ENCODE measurements around the gene TDO2. TPM values are rescaled to one million over a fixed set of nuclear protein-coding genes. Genes with fewer than 3 reads are reported as not detected.
"Not testable (repeated sequence)": the region's sequence is repeated elsewhere in the genome, so short reads cannot be mapped to it uniquely, and the experiment has no call there.

The TDO2 gene
- total RNA-seq, 2 donors from 2014 or later: not detected

DNA sequence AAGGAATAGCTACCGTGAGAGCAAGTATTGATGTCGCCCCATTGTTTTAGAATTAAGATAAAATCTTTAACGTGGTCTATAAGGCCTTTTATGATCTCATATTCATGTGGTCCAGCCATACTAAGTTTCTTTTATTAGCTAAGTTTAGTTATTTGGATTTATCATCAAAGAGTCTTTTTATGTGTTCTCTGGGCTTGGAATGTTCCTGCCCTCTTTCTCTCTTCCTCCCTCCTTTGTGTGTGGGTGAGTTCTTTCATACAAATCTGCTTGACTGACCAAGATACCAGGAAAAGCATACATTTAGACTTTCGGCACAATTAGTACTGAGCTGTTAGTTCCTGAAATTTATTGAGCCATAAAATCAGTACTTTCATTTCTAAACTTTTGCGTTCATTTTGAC is 11.3 kb downstream of the TDO2 start:
- H3K4me1 Mint-ChIP-seq: peaks cover 2% of the 10 kb centered on the region
- H3K36me3 Mint-ChIP-seq (ENCODE audit: low read depth): no peaks in the 10 kb centered on the region
- H3K27me3 Mint-ChIP-seq: peaks cover 10% of the 10 kb centered on the region
- H3K27ac Mint-ChIP-seq: no peak overlapping the region
- ATAC-seq: no peak
- no peak for DNase-seq
- no peaks in the 10 kb centered on the region for H3K9me3 ChIP-seq (ENCODE audit: control insufficient read depth, low read length, poor library complexity, severe bottlenecking)
- no peak overlapping the region for H3K4me3 Mint-ChIP-seq

DNA sequence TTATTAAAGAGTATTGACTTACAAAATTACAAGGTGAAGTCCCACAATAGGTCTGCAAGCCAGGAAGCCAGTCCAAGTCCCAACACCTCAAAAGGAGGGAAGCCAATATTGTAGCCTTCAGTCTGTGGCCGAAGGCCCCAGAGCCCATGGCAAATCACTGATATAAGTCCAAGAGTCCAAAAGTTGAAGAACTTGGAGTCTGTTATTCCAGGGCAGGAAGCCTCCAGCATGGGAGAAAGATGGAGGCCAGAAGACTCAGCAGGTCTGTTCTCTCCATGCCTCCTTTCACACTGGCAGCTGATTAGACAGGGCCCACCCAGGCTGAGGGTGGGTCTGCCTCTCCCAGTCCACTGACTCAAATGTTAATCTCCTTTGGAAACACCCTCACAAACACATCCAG is 18.1 kb downstream of the TDO2 start:
- DNase-seq (no peak), ATAC-seq (no peak)
- Mint-ChIP-seq H3K27me3 (no peaks in the 10 kb centered on the region), H3K36me3 (ENCODE audit: low read depth) (peaks cover 9% of the 10 kb centered on the region), H3K4me1 (peaks cover 5% of the 10 kb centered on the region), H3K4me3 (no peak overlapping the region), H3K27ac (no peak overlapping the region)
- no peaks in the 10 kb centered on the region for H3K9me3 ChIP-seq (ENCODE audit: control insufficient read depth, low read length, poor library complexity, severe bottlenecking)

DNA sequence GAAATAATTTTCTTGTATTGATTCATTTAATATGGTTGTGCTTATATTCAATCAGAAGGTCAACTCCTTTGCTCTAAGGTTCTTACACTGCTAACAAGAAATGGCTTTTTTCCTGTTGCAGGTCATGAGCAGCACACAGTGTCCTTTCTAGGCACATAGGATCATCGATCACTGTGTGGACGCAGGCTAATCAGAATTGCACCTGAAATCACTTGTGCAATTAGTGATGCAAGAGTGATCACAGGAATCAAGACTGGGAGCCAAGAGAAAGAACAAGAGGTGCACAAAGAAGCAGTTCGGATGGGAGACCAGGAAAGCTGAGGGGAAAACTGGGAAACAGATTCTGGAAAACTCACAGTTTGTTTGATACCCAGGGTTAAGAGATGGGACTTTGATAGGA is 21.1 kb downstream of the TDO2 start:
- Mint-ChIP-seq H3K36me3 (ENCODE audit: low read depth) (peaks cover 13% of the 10 kb centered on the region), H3K27me3 (no peaks in the 10 kb centered on the region), H3K27ac (no peak overlapping the region), H3K4me3 (no peak overlapping the region), H3K4me1 (peaks cover 3% of the 10 kb centered on the region)
- ATAC-seq (no peak), DNase-seq (no peak)
- H3K9me3 ChIP-seq (ENCODE audit: control insufficient read depth, low read length, poor library complexity, severe bottlenecking): no peaks in the 10 kb centered on the region

DNA sequence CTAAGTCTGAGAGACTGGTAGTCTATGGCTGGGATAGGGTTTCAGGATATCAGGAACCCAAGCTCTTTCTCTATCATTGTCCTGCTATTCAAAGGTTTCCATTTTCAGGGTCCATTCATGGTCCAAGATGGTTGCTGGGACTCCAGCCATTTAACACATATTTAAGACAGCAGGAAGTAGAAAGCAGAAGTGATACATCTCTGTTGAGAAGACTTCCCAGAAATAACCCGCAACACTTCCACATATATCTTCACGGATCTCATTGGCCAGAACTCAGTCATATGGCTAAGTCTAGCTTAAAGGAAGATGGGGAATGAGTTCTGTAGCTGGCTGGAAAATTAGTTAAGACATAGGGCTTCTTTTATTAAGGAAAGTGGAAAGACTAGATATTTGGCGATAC is 26.3 kb downstream of the TDO2 start:
- DNase-seq: no peak
- Mint-ChIP-seq H3K36me3 (ENCODE audit: low read depth) (peaks cover 12% of the 10 kb centered on the region), H3K4me3 (no peak overlapping the region), H3K4me1 (peaks cover under 1% of the 10 kb centered on the region), H3K27ac (no peak overlapping the region), H3K27me3 (no peaks in the 10 kb centered on the region)
- ATAC-seq: no peak
- no peaks in the 10 kb centered on the region for H3K9me3 ChIP-seq (ENCODE audit: control insufficient read depth, low read length, poor library complexity, severe bottlenecking)

DNA sequence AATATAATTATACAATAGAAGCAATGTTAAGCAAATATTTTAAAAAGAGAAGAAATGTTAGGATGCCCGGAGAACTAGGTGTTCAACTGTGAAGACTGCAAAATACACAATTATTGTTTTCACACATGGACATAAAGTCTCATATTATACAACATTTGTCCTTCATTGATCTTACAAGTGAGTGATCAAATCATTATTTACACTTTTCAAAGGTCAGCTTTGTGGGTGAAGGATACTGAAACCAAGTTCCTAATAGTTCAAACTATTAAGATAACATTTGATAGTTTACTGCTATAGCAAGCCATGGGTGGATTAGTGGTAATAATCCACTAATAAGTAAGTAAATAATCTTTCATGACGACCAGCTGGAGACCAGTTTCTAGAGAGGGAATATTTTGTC is 26.8 kb downstream of the TDO2 start:
- Mint-ChIP-seq H3K4me1 (no peaks in the 10 kb centered on the region), H3K27ac (no peak overlapping the region), H3K4me3 (no peak overlapping the region), H3K27me3 (no peaks in the 10 kb centered on the region), H3K36me3 (ENCODE audit: low read depth) (peaks cover 12% of the 10 kb centered on the region)
- ATAC-seq: no peak
- no peak for DNase-seq
- no peaks in the 10 kb centered on the region for H3K9me3 ChIP-seq (ENCODE audit: control insufficient read depth, low read length, poor library complexity, severe bottlenecking)

DNA sequence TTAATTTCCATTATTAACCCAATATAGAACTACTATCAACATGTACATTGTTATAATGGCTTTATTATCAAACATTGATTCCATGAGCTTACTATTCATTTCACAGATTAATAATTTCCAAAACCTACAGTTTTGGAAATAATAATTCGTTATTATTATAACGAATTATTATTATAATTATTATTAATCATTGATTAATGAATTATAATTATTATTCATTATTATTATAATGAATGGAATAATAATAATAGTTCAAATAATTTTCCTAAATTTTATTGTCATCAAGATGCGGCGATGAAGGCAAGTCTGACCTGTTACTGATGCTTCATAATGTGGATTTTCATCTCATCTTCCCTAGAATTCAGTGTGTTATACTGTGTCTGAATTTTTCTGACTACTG is 28.1 kb downstream of the TDO2 start:
- no peaks in the 10 kb centered on the region for H3K27me3 Mint-ChIP-seq
- H3K4me1 Mint-ChIP-seq: no peaks in the 10 kb centered on the region
- H3K36me3 Mint-ChIP-seq (ENCODE audit: low read depth): peaks cover 11% of the 10 kb centered on the region
- no peak overlapping the region for H3K4me3 Mint-ChIP-seq
- ATAC-seq (no peak), DNase-seq (no peak)
- no peak overlapping the region for H3K27ac Mint-ChIP-seq
- no peaks in the 10 kb centered on the region for H3K9me3 ChIP-seq (ENCODE audit: control insufficient read depth, low read length, poor library complexity, severe bottlenecking)

DNA sequence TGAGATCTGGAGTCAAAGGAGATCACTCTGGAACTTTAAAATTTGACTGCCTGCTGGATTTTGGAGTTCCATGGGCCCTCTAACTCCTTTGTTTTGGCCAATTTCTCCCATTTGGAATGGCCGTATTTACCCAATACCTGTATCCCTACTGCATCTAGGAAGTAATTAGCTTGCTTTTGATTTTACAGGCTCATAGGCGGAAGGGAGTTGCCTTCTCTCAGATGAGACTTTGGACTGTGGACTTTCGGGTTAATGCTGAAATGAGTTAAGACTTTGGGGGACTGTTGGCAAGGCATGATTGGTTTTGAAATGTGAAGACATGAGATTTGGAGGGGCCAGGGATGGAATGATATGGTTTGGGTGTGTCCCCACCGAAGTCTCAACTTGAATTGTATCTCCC is 31.1 kb downstream of the TDO2 start:
- not testable (repeated sequence) for H3K27me3 Mint-ChIP-seq; DNase-seq; H3K9me3 ChIP-seq (ENCODE audit: control insufficient read depth, low read length, poor library complexity, severe bottlenecking); ATAC-seq; H3K4me1 Mint-ChIP-seq; H3K27ac Mint-ChIP-seq; H3K4me3 Mint-ChIP-seq; H3K36me3 Mint-ChIP-seq (ENCODE audit: low read depth)

DNA sequence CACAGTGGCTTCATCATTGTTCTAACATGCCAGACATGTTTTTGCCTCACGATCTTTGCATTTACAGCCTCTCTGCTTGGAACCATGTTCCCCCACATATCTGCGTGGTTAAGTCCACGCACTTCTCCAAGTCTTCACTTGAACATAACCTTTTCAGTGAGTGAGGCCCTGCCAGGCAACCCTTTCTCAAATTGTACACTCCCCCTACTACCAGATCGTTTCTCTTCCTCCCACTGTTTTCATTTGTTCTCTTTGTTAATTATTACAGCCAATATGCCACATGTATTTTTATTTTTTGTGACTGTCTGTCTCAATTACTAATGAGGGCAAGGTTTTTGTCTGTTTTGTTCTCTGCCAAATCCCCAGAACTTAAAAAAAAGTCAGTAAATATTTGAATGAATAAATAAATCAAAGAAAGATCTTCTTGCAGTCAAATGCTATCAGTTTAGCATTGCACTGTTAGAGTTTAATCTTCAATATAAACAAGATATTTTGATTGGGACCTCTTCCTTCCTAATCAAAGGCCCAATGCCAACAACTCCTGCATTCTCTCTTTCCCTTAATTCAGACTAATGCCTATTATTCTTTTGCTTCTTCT is 32.0 kb downstream of the TDO2 start:
- Mint-ChIP-seq H3K27me3 (no peaks in the 10 kb centered on the region), H3K36me3 (ENCODE audit: low read depth) (peaks cover 9% of the 10 kb centered on the region), H3K4me3 (no peak overlapping the region), H3K4me1 (no peaks in the 10 kb centered on the region), H3K27ac (no peak overlapping the region)
- ATAC-seq (no peak), DNase-seq (no peak)
- H3K9me3 ChIP-seq (ENCODE audit: control insufficient read depth, low read length, poor library complexity, severe bottlenecking): no peaks in the 10 kb centered on the region

DNA sequence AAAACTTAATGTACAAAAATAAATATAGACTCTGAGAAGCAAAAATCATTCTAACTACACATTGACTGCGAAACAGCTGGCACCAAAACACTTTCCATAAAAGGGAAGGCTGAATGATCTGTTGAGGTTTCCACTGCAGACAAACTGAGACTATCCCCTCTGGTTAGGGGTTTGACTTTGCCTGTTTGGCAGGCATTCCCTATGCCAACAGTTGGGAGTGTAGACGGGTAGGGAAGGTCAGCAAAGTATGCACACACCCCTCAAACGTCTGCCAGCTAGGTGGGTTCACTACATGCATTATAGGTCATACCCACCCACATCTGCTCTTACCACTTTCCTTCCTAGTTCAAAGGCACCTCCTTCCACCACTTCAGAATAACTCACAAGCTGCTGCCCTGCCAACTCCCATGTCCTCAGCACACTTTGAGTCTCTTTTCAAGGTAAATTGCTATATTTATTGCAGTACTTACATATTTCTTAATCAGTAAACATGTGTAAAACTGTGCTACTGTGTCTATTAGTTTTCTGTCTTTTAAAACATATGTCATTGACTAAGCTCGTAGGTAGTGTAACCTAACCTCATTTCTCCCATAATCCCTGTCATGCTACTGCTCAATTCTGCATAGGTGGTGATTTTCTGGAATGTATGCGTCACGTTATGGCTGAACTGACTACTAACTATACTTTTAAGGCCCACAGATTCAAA is 37.7 kb downstream of the TDO2 start:
- Mint-ChIP-seq H3K36me3 (ENCODE audit: low read depth) (peaks cover 6% of the 10 kb centered on the region), H3K27me3 (no peaks in the 10 kb centered on the region), H3K4me3 (no peak overlapping the region)

DNA sequence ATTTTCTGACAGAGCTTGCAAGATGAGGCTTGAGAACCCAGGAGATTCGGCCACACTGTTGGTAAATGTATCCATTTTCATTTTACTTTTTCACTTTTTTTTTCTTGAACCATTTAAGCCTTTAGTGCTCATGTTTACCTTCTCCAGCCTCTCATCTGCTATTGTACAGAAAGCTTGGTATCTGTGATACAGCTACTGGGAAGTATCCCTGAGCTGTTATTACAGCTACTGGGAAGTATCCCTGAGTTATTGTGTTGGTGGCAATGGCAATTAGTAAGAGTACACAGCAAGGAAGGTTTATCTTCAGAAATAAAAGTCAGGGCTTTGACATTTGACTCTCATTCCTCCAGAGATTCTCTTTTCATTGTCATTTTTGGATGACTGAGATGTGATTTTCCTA is 38.3 kb downstream of the TDO2 start:
- ATAC-seq: no peak
- H3K9me3 ChIP-seq (ENCODE audit: control insufficient read depth, low read length, poor library complexity, severe bottlenecking): no peaks in the 10 kb centered on the region
- DNase-seq: no peak
- Mint-ChIP-seq H3K4me1 (peaks cover 3% of the 10 kb centered on the region), H3K36me3 (ENCODE audit: low read depth) (peaks cover 6% of the 10 kb centered on the region), H3K27ac (no peak overlapping the region), H3K27me3 (no peaks in the 10 kb centered on the region), H3K4me3 (no peak overlapping the region)

More for the DNA sequence above, 37.7 kb downstream of the TDO2 start:
- H3K9me3 ChIP-seq (ENCODE audit: control insufficient read depth, low read length, poor library complexity, severe bottlenecking): no peaks in the 10 kb centered on the region
- DNase-seq: no peak
- no peak for ATAC-seq
- no peak overlapping the region for H3K27ac Mint-ChIP-seq
- no peaks in the 10 kb centered on the region for H3K4me1 Mint-ChIP-seq

DNA sequence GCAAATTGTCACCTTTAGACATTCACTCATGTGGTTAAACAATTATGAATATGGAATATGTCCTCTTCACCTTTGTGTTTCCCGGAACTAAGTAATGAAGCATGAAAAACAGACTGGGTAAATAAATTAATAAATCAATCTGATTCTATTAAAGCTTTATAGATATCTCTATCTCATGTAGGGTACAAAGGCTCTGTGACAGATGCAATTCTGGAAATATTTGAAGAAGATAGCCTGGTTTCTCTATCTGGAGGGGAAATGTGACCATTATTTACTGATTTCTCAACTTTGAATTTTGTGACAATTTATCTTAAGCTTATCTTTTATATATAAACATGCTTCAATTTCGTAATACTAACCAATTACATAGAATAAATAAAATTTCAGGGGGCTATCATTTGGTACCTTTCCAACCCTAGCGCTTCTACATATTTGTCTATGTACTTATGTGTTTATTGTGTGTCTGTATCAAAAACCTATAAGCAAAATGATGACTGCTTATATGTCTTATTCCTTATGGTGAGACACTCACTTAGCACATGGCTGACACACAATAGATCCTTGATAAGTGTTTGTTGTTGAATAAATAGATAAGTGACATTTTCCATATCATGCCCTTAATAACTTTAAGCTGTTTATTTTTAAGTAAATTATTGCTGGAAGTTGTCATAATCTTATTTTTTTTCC is 40.3 kb downstream of the TDO2 start:
- H3K27ac Mint-ChIP-seq: no peak overlapping the region
- no peaks in the 10 kb centered on the region for H3K27me3 Mint-ChIP-seq
- H3K36me3 Mint-ChIP-seq (ENCODE audit: low read depth): peaks cover 4% of the 10 kb centered on the region
- DNase-seq (no peak), ATAC-seq (no peak)
- no peaks in the 10 kb centered on the region for H3K9me3 ChIP-seq (ENCODE audit: control insufficient read depth, low read length, poor library complexity, severe bottlenecking)
- peaks cover 9% of the 10 kb centered on the region for H3K4me1 Mint-ChIP-seq
- no peak overlapping the region for H3K4me3 Mint-ChIP-seq

DNA sequence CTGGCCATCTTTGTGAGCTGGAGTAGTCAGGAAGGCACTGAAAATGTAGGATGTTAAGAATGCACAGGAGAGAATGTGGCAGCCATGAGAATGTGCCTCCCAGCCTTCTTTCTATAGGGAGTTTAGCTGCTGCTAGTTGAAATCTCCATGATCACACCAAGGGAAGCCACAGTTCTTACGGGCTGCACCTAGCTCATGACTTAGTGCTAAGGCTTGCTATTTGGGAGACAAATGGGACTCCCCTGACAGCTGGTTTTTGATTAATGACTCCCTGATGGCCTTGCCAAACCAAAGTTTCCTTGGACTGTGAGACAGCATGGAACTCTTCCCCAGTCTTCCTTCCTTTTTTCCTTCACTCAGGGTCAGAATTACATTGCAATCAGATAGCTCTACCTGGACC is 41.0 kb downstream of the TDO2 start:
- Mint-ChIP-seq H3K27me3 (no peaks in the 10 kb centered on the region), H3K4me1 (peaks cover 15% of the 10 kb centered on the region), H3K27ac (no peak overlapping the region), H3K4me3 (no peak overlapping the region), H3K36me3 (ENCODE audit: low read depth) (peaks cover 4% of the 10 kb centered on the region)
- DNase-seq: no peak
- no peaks in the 10 kb centered on the region for H3K9me3 ChIP-seq (ENCODE audit: control insufficient read depth, low read length, poor library complexity, severe bottlenecking)
- ATAC-seq: no peak

DNA sequence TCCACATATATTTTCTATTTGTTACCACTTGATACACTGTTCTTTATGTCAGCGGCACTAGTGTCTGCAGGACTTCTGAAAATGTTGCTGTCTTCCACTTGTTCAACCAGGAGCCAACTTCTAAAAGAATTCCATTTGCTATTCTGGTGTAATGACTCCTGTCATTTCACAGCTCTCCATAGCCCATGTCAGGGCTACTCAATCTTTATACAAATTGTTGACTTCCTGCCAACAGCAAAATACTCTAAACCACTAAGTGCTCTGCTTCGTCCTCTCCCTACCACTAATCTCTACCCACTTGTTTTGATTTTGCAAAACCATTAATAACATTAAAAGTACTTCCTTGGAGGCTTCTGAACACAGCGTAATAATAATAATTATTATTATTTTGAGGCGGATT is 43.0 kb downstream of the TDO2 start:
- ATAC-seq (no peak), DNase-seq (no peak)
- H3K27ac Mint-ChIP-seq: no peak overlapping the region
- no peak overlapping the region for H3K4me3 Mint-ChIP-seq
- no peaks in the 10 kb centered on the region for H3K27me3 Mint-ChIP-seq
- no peaks in the 10 kb centered on the region for H3K9me3 ChIP-seq (ENCODE audit: control insufficient read depth, low read length, poor library complexity, severe bottlenecking)
- peaks cover 17% of the 10 kb centered on the region for H3K4me1 Mint-ChIP-seq
- peaks cover 4% of the 10 kb centered on the region for H3K36me3 Mint-ChIP-seq (ENCODE audit: low read depth)

DNA sequence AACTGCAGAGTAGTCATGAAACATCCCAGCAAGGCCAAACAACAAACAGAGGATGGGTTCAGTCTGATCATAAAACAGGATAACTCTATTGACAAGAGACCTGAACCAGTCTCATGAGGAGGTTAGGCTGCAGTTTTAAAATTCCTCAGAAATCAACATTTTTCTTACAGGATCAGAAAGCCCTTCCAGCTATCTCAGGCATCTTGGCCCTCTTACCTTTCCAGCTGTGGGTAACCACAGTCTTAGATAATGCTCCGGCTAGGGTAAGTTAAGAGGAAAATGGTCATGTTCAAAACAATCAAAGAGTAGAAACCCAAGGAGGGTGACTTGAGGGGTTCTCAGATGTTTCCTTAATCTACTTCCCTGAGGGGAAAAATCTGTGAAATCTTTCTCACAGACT is 45.0 kb downstream of the TDO2 start:
- peaks cover 4% of the 10 kb centered on the region for H3K36me3 Mint-ChIP-seq (ENCODE audit: low read depth)
- peaks cover 31% of the 10 kb centered on the region for H3K4me1 Mint-ChIP-seq
- DNase-seq (no peak), ATAC-seq (no peak)
- no peak overlapping the region for H3K27ac Mint-ChIP-seq
- no peak overlapping the region for H3K4me3 Mint-ChIP-seq
- H3K27me3 Mint-ChIP-seq: no peaks in the 10 kb centered on the region
- no peaks in the 10 kb centered on the region for H3K9me3 ChIP-seq (ENCODE audit: control insufficient read depth, low read length, poor library complexity, severe bottlenecking)
